Measurements from ENCODE around the gene TFAP2A. TPM values are rescaled to one million over a fixed set of nuclear protein-coding genes. Genes with fewer than 3 reads are reported as not detected.
A peak's percentile ranks its signal among the peaks of the same experiment; 100 is the strongest.

Gene TFAP2A
- polyA plus RNA-seq, 1 donor (not counting 4 experiments of a cell fraction or from before 2014, with no cell fraction given), result 30.2 TPM

GRCh38 chr6:10385524-10386132 lies 29.2 kb downstream of the TFAP2A start:
- Histone ChIP-seq H3K27ac (ENCODE audit: control insufficient read depth, insufficient read depth, low read length) (no peak overlapping the region), H3K4me2 (ENCODE audit: control insufficient read depth, extremely low read depth, insufficient read depth, low read depth, low read length) (no peak overlapping the region), H2AFZ (ENCODE audit: control insufficient read depth, low read length) (no peak overlapping the region), H3K9me3 (ENCODE audit: control insufficient read depth, low read depth, low read length) (no peaks in the 10 kb centered on the region), H4K20me1 (ENCODE audit: control insufficient read depth, extremely low read depth, insufficient read depth, low read length) (no peaks in the 10 kb centered on the region), H3K9me1 (ENCODE audit: control insufficient read depth, extremely low read depth, insufficient read depth, low read length) (no peaks in the 10 kb centered on the region), H3K4me1 (ENCODE audit: control insufficient read depth, extremely low read depth, insufficient read depth, low read length) (peaks cover 7% of the 10 kb centered on the region), H3K36me3 (ENCODE audit: control insufficient read depth in 2 of 2, extremely low read depth in 1 of 2, insufficient read depth in 2 of 2, low read length in 2 of 2) (no peaks in the 10 kb centered on the region), H3K27me3 (ENCODE audit: control insufficient read depth, extremely low read depth, insufficient read depth, low read length) (no peaks in the 10 kb centered on the region), H3K4me3 (ENCODE audit: control insufficient read depth in 2 of 3, extremely low read depth in 1 of 3, insufficient read depth in 2 of 3, low read depth in 1 of 3, low read length in 3 of 3) (no peak overlapping the region), H3K79me2 (ENCODE audit: control insufficient read depth, insufficient read depth, low read length) (no peaks in the 10 kb centered on the region), H3K9ac (ENCODE audit: control insufficient read depth, extremely low read depth, insufficient read depth, low read length) (no peak overlapping the region)
- dilution Hi-C loops (cut with MboI; ENCODE audit: extremely low pct_ligation_motif_present, low sequenced_read_pairs), result no loop called here
- FAIRE-seq (no peak), DNase-seq (ENCODE audit: low read depth, low spot score) (no peak)
- TF ChIP-seq, protein P1, sequence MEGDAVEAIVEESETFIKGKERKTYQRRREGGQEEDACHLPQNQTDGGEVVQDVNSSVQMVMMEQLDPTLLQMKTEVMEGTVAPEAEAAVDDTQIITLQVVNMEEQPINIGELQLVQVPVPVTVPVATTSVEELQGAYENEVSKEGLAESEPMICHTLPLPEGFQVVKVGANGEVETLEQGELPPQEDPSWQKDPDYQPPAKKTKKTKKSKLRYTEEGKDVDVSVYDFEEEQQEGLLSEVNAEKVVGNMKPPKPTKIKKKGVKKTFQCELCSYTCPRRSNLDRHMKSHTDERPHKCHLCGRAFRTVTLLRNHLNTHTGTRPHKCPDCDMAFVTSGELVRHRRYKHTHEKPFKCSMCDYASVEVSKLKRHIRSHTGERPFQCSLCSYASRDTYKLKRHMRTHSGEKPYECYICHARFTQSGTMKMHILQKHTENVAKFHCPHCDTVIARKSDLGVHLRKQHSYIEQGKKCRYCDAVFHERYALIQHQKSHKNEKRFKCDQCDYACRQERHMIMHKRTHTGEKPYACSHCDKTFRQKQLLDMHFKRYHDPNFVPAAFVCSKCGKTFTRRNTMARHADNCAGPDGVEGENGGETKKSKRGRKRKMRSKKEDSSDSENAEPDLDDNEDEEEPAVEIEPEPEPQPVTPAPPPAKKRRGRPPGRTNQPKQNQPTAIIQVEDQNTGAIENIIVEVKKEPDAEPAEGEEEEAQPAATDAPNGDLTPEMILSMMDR (optimal IDR thresholded peaks at IDR 0.05 in 1 of 3, IDR thresholded peaks at IDR 0.05 in 1 of 3, conservative IDR thresholded peaks at IDR 0.05 in 1 of 3; ENCODE audit: extremely low read depth in 1 of 3, insufficient read depth in 2 of 3, low read length in 3 of 3), result no peak
- no peak for TF ChIP-seq EZH2 (IDR thresholded peaks at IDR 0.05; ENCODE audit: low read length)

- H2AFZ ChIP-seq (ENCODE audit: control insufficient read depth, low read length), result peak overlapping the region; percentile 47
These were observed 30.0 kb downstream of the TFAP2A start for GRCh38 chr6:10384610-10385523.

More at GRCh38 chr6:10384610-10385523, 30.0 kb downstream of the TFAP2A start:
- H3K27ac ChIP-seq (ENCODE audit: control insufficient read depth, insufficient read depth, low read length), result no peak overlapping the region
- H3K27me3 ChIP-seq (ENCODE audit: control insufficient read depth, extremely low read depth, insufficient read depth, low read length), result no peaks in the 10 kb centered on the region
- no peak for TF ChIP-seq EZH2 (IDR thresholded peaks at IDR 0.05; ENCODE audit: low read length)
- TF ChIP-seq, protein P1 (optimal IDR thresholded peaks at IDR 0.05 in 1 of 3, IDR thresholded peaks at IDR 0.05 in 1 of 3, conservative IDR thresholded peaks at IDR 0.05 in 1 of 3; ENCODE audit: extremely low read depth in 1 of 3, insufficient read depth in 2 of 3, low read length in 3 of 3), result no peak
- H3K4me2 ChIP-seq (ENCODE audit: control insufficient read depth, extremely low read depth, insufficient read depth, low read depth, low read length), result peak overlapping the region; percentile 85
- no peaks in the 10 kb centered on the region for H3K79me2 ChIP-seq (ENCODE audit: control insufficient read depth, insufficient read depth, low read length)
- H3K36me3 ChIP-seq (ENCODE audit: control insufficient read depth in 2 of 2, extremely low read depth in 1 of 2, insufficient read depth in 2 of 2, low read length in 2 of 2), result no peaks in the 10 kb centered on the region
- H4K20me1 ChIP-seq (ENCODE audit: control insufficient read depth, extremely low read depth, insufficient read depth, low read length), result no peaks in the 10 kb centered on the region
- H3K9ac ChIP-seq (ENCODE audit: control insufficient read depth, extremely low read depth, insufficient read depth, low read length), result no peak overlapping the region
- H3K4me1 ChIP-seq (ENCODE audit: control insufficient read depth, extremely low read depth, insufficient read depth, low read length), result peaks cover 7% of the 10 kb centered on the region
- dilution Hi-C loops (cut with MboI; ENCODE audit: extremely low pct_ligation_motif_present, low sequenced_read_pairs), result no loop called here
- H3K4me3 ChIP-seq (ENCODE audit: control insufficient read depth in 2 of 3, extremely low read depth in 1 of 3, insufficient read depth in 2 of 3, low read depth in 1 of 3, low read length in 3 of 3), result peak overlapping the region in 1 of 3 experiments; percentile 62
- H3K9me1 ChIP-seq (ENCODE audit: control insufficient read depth, extremely low read depth, insufficient read depth, low read length), result no peaks in the 10 kb centered on the region
- no peak for DNase-seq (ENCODE audit: low read depth, low spot score)
- no peaks in the 10 kb centered on the region for H3K9me3 ChIP-seq (ENCODE audit: control insufficient read depth, low read depth, low read length)
- no peak for FAIRE-seq
